Measurements from ENCODE around the gene LELP1.

DNA sequence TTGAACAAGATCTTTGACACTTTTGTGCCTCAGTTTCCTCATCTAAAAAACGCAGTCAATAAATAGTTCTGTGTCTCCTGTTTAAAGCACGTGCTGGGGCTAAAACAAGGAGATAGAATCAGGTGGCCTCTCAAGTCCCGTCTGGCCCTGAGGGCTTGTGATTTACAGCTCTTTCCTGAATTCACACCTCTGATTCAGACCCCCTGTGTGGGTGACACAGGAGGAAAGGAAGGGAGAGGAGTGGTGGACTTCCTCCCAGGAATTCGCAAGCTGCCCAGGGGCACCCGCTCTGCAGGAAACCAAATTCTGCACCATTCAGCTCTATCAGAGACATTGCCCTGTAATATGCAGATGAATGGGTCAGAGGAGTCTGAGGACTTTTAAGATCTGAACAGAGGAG is 9.0 kb downstream of the LELP1 start:
- TF ChIP-seq, protein P1, sequence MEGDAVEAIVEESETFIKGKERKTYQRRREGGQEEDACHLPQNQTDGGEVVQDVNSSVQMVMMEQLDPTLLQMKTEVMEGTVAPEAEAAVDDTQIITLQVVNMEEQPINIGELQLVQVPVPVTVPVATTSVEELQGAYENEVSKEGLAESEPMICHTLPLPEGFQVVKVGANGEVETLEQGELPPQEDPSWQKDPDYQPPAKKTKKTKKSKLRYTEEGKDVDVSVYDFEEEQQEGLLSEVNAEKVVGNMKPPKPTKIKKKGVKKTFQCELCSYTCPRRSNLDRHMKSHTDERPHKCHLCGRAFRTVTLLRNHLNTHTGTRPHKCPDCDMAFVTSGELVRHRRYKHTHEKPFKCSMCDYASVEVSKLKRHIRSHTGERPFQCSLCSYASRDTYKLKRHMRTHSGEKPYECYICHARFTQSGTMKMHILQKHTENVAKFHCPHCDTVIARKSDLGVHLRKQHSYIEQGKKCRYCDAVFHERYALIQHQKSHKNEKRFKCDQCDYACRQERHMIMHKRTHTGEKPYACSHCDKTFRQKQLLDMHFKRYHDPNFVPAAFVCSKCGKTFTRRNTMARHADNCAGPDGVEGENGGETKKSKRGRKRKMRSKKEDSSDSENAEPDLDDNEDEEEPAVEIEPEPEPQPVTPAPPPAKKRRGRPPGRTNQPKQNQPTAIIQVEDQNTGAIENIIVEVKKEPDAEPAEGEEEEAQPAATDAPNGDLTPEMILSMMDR (IDR thresholded peaks at IDR 0.05; ENCODE audit: low read depth, low read length, poor library complexity, severe bottlenecking): no peak
- TF ChIP-seq EZH2phosphoT487 (IDR thresholded peaks at IDR 0.05; ENCODE audit: borderline replicate concordance, low read length): no peak

All from DOHH2 (cell line).